GM18873 (cell line): ENCODE data around the gene OR6C3.
"Not testable (repeated sequence)": the region's sequence is repeated elsewhere in the genome, so short reads cannot be mapped to it uniquely, and the experiment has no call there.

ENCODE experiments used
- ATAC-seq: cut with Tn5 transposase; IDR thresholded peaks from one replicate; pipeline ENCODE4 v1.9.1; 2021; ENCODE audit warnings: mild to moderate bottlenecking, moderate library complexity, moderate number of reproducible peaks; ENCODE audit not compliant: unreplicated experiment, low FRiP score

The OR6C3 gene

GRCh38 chr12:55330446-55330845, at the start of gene OR6C3:
Gene OR6C3, plus strand, starts transcription at chr12:55330746. Its CDS starts 955 bp downstream, at chr12:55331701.
- no peak for ATAC-seq

- ATAC-seq, result no peak
Observed at GRCh38 chr12:55280991-55281390, 49.6 kb upstream of the OR6C3 start.

GRCh38 chr12:55289999-55290398, 40.5 kb upstream of the OR6C3 start:
- ATAC-seq, result no peak

- ATAC-seq, result no peak
Observed at GRCh38 chr12:55296469-55296868, 34.1 kb upstream of the OR6C3 start, which contains the start of gene OR6C6. Gene OR6C6, minus strand, starts transcription at chr12:55296569. Its CDS starts 1,337 bp downstream, at chr12:55295232.

- ATAC-seq, result no peak
Observed at GRCh38 chr12:55314043-55314442, 16.5 kb upstream of the OR6C3 start, which contains the start of gene OR6C1. Gene OR6C1, plus strand, starts transcription at chr12:55314343. Its CDS starts 6,257 bp downstream, at chr12:55320600.

GRCh38 chr12:55320201-55320600, 10.3 kb upstream of the OR6C3 start:
- ATAC-seq, result no peak

- ATAC-seq, result not testable (repeated sequence)
Observed at GRCh38 chr12:55325801-55326200, 4.7 kb upstream of the OR6C3 start.

GRCh38 chr12:55336002-55336401, 5.5 kb downstream of the OR6C3 start:
- ATAC-seq, result no peak

- ATAC-seq, result not testable (repeated sequence)
Observed at GRCh38 chr12:55355338-55355737, 24.8 kb downstream of the OR6C3 start.

- ATAC-seq, result no peak
Observed at GRCh38 chr12:55362675-55363074, 32.1 kb downstream of the OR6C3 start, which contains the start of gene OR6C75. Gene OR6C75, plus strand, starts transcription at chr12:55362975. Its CDS starts 2,136 bp downstream, at chr12:55365111.

- no peak for ATAC-seq
Observed at GRCh38 chr12:55365086-55365485, 34.5 kb downstream of the OR6C3 start.

GRCh38 chr12:55372521-55372920, 42.0 kb downstream of the OR6C3 start:
- ATAC-seq, result no peak
